ENCODE measurements around the gene PEAK1. TPM values are rescaled to one million over a fixed set of nuclear protein-coding genes. Genes with fewer than 3 reads are reported as not detected.
A peak's percentile ranks its signal among the peaks of the same experiment; 100 is the strongest.

The PEAK1 gene
- total and polyA plus RNA-seq, 8 donors = 58.3 to 86.9 (median 64.3) TPM

DNA sequence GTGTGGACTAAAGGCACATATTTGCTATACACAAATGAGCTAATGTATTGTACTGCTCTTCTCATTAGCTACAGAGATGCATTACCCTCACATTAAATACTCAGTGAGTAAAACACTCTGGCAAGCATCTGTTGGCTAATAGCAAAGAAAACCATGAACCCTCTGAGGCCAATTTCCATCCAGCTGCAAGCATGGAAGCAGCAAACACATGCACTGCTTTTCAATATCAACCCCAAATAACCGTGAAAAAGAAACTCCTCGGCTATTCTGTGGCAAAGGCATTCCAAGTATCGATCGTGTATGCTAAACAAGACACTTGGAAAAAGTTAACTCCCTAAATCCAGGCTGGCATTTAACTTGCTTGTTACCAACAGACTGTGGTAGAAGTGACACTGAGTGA, 67.0 kb downstream of the PEAK1 start:
- intact Hi-C loops (cut with DNase I) = no loop called here
- Histone ChIP-seq H3K4me3 (no peak overlapping the region), H3K36me3 (no peaks in the 10 kb centered on the region), H3K9me3 (no peaks in the 10 kb centered on the region), H3K4me1 (peaks cover 0 to 9% of the 10 kb centered on the region in 2 donors), H3K27me3 (no peaks in the 10 kb centered on the region), H3K27ac (no peak overlapping the region)
- DNase-seq (no peak), ATAC-seq (no peak)
- TF ChIP-seq, protein P1, sequence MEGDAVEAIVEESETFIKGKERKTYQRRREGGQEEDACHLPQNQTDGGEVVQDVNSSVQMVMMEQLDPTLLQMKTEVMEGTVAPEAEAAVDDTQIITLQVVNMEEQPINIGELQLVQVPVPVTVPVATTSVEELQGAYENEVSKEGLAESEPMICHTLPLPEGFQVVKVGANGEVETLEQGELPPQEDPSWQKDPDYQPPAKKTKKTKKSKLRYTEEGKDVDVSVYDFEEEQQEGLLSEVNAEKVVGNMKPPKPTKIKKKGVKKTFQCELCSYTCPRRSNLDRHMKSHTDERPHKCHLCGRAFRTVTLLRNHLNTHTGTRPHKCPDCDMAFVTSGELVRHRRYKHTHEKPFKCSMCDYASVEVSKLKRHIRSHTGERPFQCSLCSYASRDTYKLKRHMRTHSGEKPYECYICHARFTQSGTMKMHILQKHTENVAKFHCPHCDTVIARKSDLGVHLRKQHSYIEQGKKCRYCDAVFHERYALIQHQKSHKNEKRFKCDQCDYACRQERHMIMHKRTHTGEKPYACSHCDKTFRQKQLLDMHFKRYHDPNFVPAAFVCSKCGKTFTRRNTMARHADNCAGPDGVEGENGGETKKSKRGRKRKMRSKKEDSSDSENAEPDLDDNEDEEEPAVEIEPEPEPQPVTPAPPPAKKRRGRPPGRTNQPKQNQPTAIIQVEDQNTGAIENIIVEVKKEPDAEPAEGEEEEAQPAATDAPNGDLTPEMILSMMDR (IDR thresholded peaks at IDR 0.05) = no peak

DNA sequence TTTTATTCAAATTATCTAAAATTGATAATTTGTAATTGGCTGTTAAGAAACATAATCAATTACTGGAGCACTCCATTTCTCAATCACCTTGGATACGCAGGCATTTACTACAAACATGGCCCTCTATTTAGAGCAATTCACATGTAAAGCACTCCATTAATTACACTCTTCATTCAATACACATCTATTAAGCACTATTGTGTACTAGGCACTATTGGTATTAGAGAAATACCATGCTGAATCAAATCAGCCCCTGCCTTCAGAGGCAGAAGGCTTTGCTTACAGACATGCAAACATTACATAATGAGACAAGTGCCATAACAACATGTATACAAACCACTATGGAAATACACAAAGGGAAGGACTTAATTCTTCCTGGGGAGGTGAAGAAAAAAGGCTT, 69.1 kb downstream of the PEAK1 start:
- Histone ChIP-seq H3K36me3 (no peaks in the 10 kb centered on the region), H3K9me3 (no peaks in the 10 kb centered on the region), H3K4me1 (peaks cover 0 to 19% of the 10 kb centered on the region in 2 donors), H3K4me3 (no peak overlapping the region), H3K27me3 (no peaks in the 10 kb centered on the region), H3K27ac (no peak overlapping the region)
- intact Hi-C loops (cut with DNase I) = no loop called here
- TF ChIP-seq, protein P1 (IDR thresholded peaks at IDR 0.05) = no peak
- ATAC-seq = no peak
- no peak for DNase-seq

DNA sequence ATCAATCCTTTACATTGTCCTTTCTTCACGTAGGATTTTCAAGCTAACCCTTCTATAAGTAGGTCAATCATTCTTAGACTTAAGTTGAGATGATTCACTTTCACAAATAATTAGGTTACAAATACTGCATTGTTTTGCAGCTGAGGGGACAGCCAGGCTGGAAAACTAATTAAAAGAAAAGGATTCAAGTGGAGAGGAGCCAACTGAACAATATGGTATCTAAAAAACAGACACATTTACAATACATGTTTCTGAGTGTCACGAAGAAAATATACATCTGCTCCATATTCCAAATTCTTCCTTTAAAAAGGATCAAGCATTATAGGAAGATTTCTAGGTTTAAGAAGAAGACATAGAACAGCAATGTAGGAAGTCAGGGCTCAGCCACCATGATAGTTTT, 70.2 kb downstream of the PEAK1 start:
- Histone ChIP-seq H3K4me1 (peaks cover 0 to 19% of the 10 kb centered on the region in 2 donors), H3K9me3 (no peaks in the 10 kb centered on the region), H3K27me3 (no peaks in the 10 kb centered on the region), H3K36me3 (no peaks in the 10 kb centered on the region), H3K27ac (no peak overlapping the region), H3K4me3 (no peak overlapping the region)
- TF ChIP-seq, protein P1 (IDR thresholded peaks at IDR 0.05) = no peak
- intact Hi-C loops (cut with DNase I) = no loop called here
- peak in 2 of 4 donors; percentile 59 to 65 for DNase-seq
- ATAC-seq = no peak

DNA sequence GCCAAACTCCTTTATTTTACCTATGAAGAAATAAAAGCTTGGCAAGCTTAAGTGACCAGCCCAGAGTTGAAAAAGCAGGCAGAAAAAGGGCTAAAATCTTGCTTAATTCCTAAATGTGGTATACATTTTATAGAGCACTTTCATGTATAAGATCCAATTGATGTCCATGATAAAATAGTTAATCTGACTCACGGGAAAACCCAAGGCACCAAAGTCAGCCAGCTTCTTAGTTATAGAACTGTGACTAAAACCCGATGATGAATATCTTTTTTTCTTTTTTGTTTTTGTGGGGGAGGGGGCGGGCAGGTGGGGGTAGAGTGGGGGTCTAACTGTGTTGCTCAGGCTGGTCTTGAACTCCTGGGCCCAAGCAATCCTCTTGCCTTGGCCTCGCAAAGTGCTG, 71.4 kb downstream of the PEAK1 start:
- Histone ChIP-seq H3K27me3 (no peaks in the 10 kb centered on the region), H3K4me1 (peaks cover 0 to 10% of the 10 kb centered on the region in 2 donors), H3K36me3 (no peaks in the 10 kb centered on the region), H3K27ac (no peak overlapping the region), H3K9me3 (no peaks in the 10 kb centered on the region), H3K4me3 (no peak overlapping the region)
- ATAC-seq (no peak), DNase-seq (no peak)
- intact Hi-C loops (cut with DNase I) = no loop called here
- TF ChIP-seq, protein P1 (IDR thresholded peaks at IDR 0.05) = no peak

DNA sequence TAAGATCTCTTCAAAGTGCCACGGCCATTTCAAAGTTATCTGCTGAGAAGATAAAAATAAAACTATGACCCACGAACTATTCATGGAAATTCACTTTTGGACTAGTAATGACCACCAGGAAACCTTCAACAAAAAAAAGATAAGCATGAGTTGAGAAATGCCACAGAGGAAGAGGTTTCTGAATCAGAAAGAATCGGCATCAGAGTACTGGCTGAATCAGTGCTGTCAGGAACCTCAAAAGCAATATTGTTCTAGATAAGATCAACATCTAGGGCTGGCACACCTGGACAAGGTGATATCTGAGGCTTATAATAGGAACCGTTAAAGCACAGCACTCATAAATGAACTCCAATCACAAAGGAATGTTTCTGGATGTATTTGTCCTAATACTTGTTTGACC, 72.7 kb downstream of the PEAK1 start:
- TF ChIP-seq, protein P1 (IDR thresholded peaks at IDR 0.05) = no peak
- H3K27ac ChIP-seq = peak overlapping the region in 1 of 2 donors; percentile 33

More for the DNA sequence above, 72.7 kb downstream of the PEAK1 start:
- intact Hi-C loops (cut with DNase I) = no loop called here
- H3K4me3 ChIP-seq = no peak overlapping the region
- H3K9me3 ChIP-seq = no peaks in the 10 kb centered on the region
- H3K36me3 ChIP-seq = no peaks in the 10 kb centered on the region
- peaks cover 0 to 14% of the 10 kb centered on the region in 2 donors for H3K4me1 ChIP-seq
- H3K27me3 ChIP-seq = no peaks in the 10 kb centered on the region
- no peak for DNase-seq
- ATAC-seq = no peak
